ENCODE data around the gene CLDN15. TPM values are rescaled to one million over a fixed set of nuclear protein-coding genes. Genes with fewer than 3 reads are reported as not detected.
"Not testable (repeated sequence)": the region's sequence is repeated elsewhere in the genome, so short reads cannot be mapped to it uniquely, and the experiment has no call there.

CLDN15 gene
- total and polyA plus RNA-seq, 3 donors from 2014 or later: 12.1 to 20.2 (median 13.6) TPM

- TF ChIP-seq POLR2A (IDR thresholded peaks at IDR 0.05): no peak
- TF ChIP-seq CTCF (IDR thresholded peaks at IDR 0.05): no peak
- Histone ChIP-seq H3K27me3 (no peaks in the 10 kb centered on the region), H3K4me3 (peak overlapping the region in 1 of 2 donors; percentile 38), H3K36me3 (ENCODE audit: low read depth, missing control alignments) (no peaks in the 10 kb centered on the region), H3K9me3 (no peaks in the 10 kb centered on the region), H3K27ac (no peak overlapping the region), H3K4me1 (peaks cover 6% of the 10 kb centered on the region)
- WGBS, 2 donors: 0 to 7% methylated on average over 2 to 63 of the region's 75 CpGs
- intact Hi-C loops (cut with DNase I; ENCODE audit: low total_unique reads): no loop called here
- DNase-seq: no peak
These were observed 35.7 kb downstream of the CLDN15 start for GRCh38 chr7:101201695-101202602.

- 31 to 33% methylated on average over 21 of the region's 21 CpGs for WGBS, 2 donors
- DNase-seq: no peak
These were observed 36.6 kb downstream of the CLDN15 start, which contains the start of gene MOGAT3 for GRCh38 chr7:101200862-101201599. MOGAT3 (minus strand) TSS chr7:101201036; CDS start chr7:101200854, 182 bp downstream.

GRCh38 chr7:101200504-101200861, 37.1 kb downstream of the CLDN15 start:
- TF ChIP-seq CTCF (IDR thresholded peaks at IDR 0.05) (no peak), POLR2A (IDR thresholded peaks at IDR 0.05) (no peak)
- intact Hi-C loops (cut with DNase I; ENCODE audit: low total_unique reads): no loop called here
- Histone ChIP-seq H3K27ac (no peak overlapping the region), H3K27me3 (no peaks in the 10 kb centered on the region), H3K4me1 (peaks cover 6% of the 10 kb centered on the region), H3K9me3 (no peaks in the 10 kb centered on the region), H3K36me3 (ENCODE audit: low read depth, missing control alignments) (no peaks in the 10 kb centered on the region), H3K4me3 (no peak overlapping the region)
- WGBS, 2 donors: 93% methylated on average over 2 of the region's 2 CpGs
- DNase-seq: no peak

More at GRCh38 chr7:101200862-101201599, 36.6 kb downstream of the CLDN15 start, which contains the start of gene MOGAT3:
- Histone ChIP-seq H3K4me1 (peaks cover 6% of the 10 kb centered on the region), H3K4me3 (peak within 1 kb of the TSS in 1 of 2 donors; percentile 38), H3K36me3 (ENCODE audit: low read depth, missing control alignments) (no peaks in the 10 kb centered on the region), H3K27me3 (no peaks in the 10 kb centered on the region), H3K27ac (no peak within 1 kb of the TSS), H3K9me3 (no peaks in the 10 kb centered on the region)
- intact Hi-C loops (cut with DNase I; ENCODE audit: low total_unique reads): no loop called here
- TF ChIP-seq CTCF (IDR thresholded peaks at IDR 0.05) (no peak), POLR2A (IDR thresholded peaks at IDR 0.05) (no peak)

- H3K9me3 ChIP-seq: not testable (repeated sequence)
These were observed 38.1 kb downstream of the CLDN15 start for GRCh38 chr7:101199522-101199921.

GRCh38 chr7:101198476-101198875, 39.1 kb downstream of the CLDN15 start:
- H3K36me3 ChIP-seq (ENCODE audit: low read depth, missing control alignments): no peaks in the 10 kb centered on the region
- DNase-seq: no peak
- H3K4me1 ChIP-seq: peaks cover 6% of the 10 kb centered on the region
- H3K4me3 ChIP-seq: no peak overlapping the region
- TF ChIP-seq POLR2A (IDR thresholded peaks at IDR 0.05) (no peak), CTCF (IDR thresholded peaks at IDR 0.05) (no peak)
- no peaks in the 10 kb centered on the region for H3K27me3 ChIP-seq
- no peaks in the 10 kb centered on the region for H3K9me3 ChIP-seq
- H3K27ac ChIP-seq: no peak overlapping the region
- 51 to 53% methylated on average over 8 to 14 of the region's 14 CpGs for WGBS, 2 donors
- intact Hi-C loops (cut with DNase I; ENCODE audit: low total_unique reads): no loop called here

More at GRCh38 chr7:101199522-101199921, 38.1 kb downstream of the CLDN15 start:
- 93 to 100% methylated on average over 6 to 10 of the region's 10 CpGs for WGBS, 2 donors
- DNase-seq; intact Hi-C loops (cut with DNase I; ENCODE audit: low total_unique reads); H3K4me3 ChIP-seq; H3K36me3 ChIP-seq (ENCODE audit: low read depth, missing control alignments); H3K27me3 ChIP-seq; H3K4me1 ChIP-seq; H3K27ac ChIP-seq: not testable (repeated sequence)

Data from testis (tissue), 3 donors.